AG10803 (cell line): ENCODE data around the gene SLC27A6.
"Not testable (repeated sequence)": the region's sequence is repeated elsewhere in the genome, so short reads cannot be mapped to it uniquely, and the experiment has no call there.

Source experiments
- DNase-seq: peaks from one replicate; pipeline ENCODE4 v3.0.0; 2010; ENCODE audit warnings: low read depth
- H3K4me3 ChIP-seq: 2 replicates; pipeline ENCODE4 v1.5.1; 2011; ENCODE audit warnings: mild to moderate bottlenecking, low read length, control low read depth
- CTCF ChIP-seq: conservative IDR thresholded peaks from 2 replicates; pipeline ENCODE4 v1.5.1; 2011; ENCODE audit warnings: mild to moderate bottlenecking, low read length, control low read depth, inconsistent platforms

SLC27A6 gene

DNA sequence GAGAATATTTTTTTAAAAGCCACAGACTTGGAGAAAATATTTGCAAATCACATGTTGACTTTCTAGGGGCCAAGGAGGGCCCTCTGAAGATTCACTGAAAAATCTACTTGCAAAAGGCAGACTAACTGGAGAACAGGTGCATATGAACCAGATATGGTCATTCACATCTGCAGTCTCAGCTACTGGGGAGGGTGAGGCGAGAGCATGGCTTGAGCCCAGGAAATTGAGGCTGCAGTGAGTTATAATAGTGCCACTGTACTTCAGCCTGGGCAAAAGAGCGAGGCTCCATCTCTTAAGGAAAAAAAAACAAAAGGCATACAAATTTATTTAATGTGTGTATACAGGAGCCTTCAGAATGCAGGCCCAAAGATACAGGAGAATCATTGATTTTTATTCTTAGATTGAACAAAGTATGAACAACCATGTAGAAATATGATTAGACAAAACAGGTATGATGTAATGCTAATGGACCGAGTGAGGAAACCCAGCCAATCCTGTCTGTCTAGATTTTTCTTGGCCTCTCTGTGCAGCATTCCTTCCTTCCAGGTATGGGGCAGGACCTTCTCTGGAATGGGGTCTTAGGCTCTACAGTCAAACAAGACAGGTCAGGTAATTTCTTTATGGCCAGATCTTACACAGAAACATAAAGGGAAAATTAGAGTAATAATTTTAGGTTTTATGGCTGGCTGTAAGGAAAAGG, 15.3 kb upstream of the SLC27A6 start:
- no peak for TF ChIP-seq CTCF
- no peak overlapping the region for H3K4me3 ChIP-seq
- no peak for DNase-seq

- not testable (repeated sequence) for DNase-seq, H3K4me3 ChIP-seq
Observed at GRCh38 chr5:128951301-128951700, 14.0 kb upstream of the SLC27A6 start.

- H3K4me3 ChIP-seq = no peak overlapping the region
- no peak for TF ChIP-seq CTCF
- no peak for DNase-seq
Observed at GRCh38 chr5:128956164-128956563, 9.1 kb upstream of the SLC27A6 start.

DNA sequence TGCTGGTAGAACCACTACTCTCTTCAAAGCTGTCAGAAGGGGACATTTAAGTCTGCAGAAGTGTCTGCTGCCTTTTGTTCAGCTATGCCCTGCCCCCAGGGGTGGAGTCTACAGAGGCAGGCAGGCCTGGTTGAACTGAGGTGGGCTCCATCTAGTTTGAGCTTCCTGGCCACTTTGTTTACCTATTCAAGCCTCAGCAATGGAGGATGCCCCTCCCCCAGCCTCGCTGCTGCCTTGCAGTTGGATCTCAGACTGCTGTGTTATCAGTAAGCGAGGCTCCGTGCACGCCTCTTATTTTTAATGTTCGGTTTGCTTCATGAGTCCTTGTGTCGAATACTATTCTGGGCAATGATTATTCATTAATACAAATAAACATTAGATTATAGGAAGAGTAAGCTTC, 3.1 kb upstream of the SLC27A6 start:
- no peak for DNase-seq
- no peak for TF ChIP-seq CTCF
- H3K4me3 ChIP-seq = no peak overlapping the region

DNA sequence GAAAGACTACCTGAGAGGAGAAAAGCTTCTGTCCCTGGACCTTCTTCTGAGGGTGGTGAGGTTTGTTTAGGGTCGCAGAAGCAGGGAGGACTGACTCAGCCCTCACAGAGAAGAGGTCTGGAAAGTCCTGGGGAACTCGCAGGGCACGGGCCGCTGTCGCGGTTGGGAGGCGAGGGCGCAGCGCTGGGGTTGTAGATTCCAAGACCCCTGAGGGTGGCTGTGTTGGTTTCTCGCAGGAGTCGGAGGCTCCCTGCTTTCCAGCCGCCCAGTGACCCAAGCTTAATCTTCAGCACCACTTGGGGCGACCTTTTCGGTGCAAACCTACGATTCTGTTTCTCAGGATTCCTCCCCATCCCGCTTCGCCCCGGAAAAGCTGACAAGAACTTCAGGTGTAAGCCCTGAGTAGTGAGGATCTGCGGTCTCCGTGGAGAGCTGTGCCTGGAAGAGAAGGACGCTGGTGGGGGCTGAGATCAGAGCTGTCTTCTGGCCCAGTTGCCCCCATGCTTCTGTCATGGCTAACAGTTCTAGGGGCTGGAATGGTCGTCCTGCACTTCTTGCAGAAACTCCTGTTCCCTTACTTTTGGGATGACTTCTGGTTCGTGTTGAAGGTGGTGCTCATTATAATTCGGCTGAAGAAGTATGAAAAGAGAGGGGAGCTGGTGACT, 482 bp downstream of the SLC27A6 start:
- no peak for DNase-seq
- TF ChIP-seq CTCF = no peak
- H3K4me3 ChIP-seq = no peak overlapping the region

DNA sequence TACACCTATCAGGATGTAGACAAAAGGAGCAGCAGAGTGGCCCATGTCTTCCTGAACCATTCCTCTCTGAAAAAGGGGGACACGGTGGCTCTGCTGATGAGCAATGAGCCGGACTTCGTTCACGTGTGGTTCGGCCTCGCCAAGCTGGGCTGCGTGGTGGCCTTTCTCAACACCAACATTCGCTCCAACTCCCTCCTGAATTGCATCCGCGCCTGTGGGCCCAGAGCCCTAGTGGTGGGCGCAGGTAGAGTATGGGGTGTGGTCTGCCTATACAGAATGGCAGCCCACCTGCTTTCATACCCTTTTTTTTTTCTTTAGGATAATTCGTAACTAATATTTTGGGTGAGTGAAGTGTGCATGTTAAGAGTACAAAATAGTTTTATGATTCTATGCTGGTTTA, 1.1 kb downstream of the SLC27A6 start:
- TF ChIP-seq CTCF = no peak
- no peak overlapping the region for H3K4me3 ChIP-seq

DNA sequence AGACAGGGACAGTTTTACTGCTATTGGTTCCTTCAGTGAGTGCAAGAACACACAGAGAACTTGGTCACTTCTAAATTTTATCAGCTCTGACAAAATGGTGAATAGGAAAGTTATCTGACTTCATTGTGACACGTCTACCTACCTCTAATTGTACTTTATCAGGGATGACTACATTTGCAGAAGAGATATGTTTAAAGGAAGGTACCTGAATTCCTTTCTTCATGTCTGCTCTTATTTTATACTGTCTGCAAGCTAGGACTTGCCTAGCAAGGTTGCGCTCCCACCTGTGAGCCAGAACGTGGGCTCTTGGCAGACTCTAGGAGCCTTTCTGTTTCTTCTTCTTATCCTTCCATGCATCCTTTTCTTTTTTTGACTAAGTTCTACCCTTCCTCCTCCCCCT, 1.6 kb downstream of the SLC27A6 start:
- no peak for TF ChIP-seq CTCF
- no peak for DNase-seq
- H3K4me3 ChIP-seq = no peak overlapping the region

More for the DNA sequence above, 1.1 kb downstream of the SLC27A6 start:
- DNase-seq = no peak
